ENCODE results near the gene RIC8A.

RIC8A gene

DNA sequence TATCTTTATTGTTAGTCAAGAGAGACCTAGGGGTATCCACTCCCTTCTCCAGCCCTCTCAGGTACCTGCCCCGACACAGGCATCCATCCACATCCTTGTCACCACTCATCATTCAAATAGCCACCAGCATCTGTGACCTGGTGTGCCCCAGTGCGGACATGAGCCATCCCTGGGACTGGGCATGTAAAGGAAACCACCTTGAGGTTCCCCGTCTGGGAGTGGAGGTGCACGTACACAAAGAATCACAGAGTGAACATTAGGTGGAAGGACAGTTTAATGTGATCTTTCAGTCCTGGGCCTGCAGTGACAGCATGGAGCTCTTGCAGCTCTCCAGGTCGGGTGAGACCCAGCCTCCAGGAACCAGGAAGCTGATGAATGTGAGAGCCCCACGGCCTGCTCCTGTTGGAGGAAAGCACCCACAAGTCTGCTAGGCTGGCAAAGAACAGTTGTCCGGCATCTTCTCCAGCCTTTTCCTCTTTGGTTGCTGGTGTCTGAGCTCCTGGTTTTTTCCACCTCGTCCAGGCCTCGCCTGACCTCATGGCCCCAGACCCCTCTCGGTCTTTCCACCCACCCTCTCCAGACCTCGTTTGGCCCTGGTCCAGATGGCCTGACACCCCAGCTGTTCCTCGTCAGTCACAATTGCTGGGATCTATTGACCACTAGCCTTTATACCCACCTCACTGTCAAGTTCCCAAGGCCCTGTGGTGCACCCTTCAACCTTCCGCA, 45.8 kb downstream of the RIC8A start:
- Histone ChIP-seq H3K9me3 (ENCODE audit: control insufficient read depth, insufficient read depth, low read depth, low read length) (no peaks in the 10 kb centered on the region), H3K27ac (ENCODE audit: low read depth, low read length) (no peak overlapping the region), H3K27me3 (ENCODE audit: control insufficient read depth, insufficient read depth, low read length) (no peaks in the 10 kb centered on the region), H3K4me1 (ENCODE audit: control insufficient read depth, insufficient read depth, low read length) (peaks cover 3% of the 10 kb centered on the region; the same call in 1 of the 2 replicates), H3K36me3 (ENCODE audit: control insufficient read depth, insufficient read depth, low read length) (peaks cover 50% of the 10 kb centered on the region), H3K4me3 (ENCODE audit: low read depth, low read length) (no peak overlapping the region), H3K9ac (ENCODE audit: low read length) (no peak overlapping the region)

- Histone ChIP-seq H3K4me3 (ENCODE audit: low read depth, low read length) (no peak overlapping the region), H3K27me3 (ENCODE audit: control insufficient read depth, insufficient read depth, low read length) (no peaks in the 10 kb centered on the region), H3K36me3 (ENCODE audit: control insufficient read depth, insufficient read depth, low read length) (peaks cover 45% of the 10 kb centered on the region), H3K27ac (ENCODE audit: low read depth, low read length) (no peak overlapping the region), H3K9ac (ENCODE audit: low read length) (no peak overlapping the region), H3K9me3 (ENCODE audit: control insufficient read depth, insufficient read depth, low read depth, low read length) (no peaks in the 10 kb centered on the region), H3K4me1 (ENCODE audit: control insufficient read depth, insufficient read depth, low read length) (peaks cover 3% of the 10 kb centered on the region; the same call in 1 of the 2 replicates)
Measured at GRCh38 chr11:253886-254270, 46.4 kb downstream of the RIC8A start.

DNA sequence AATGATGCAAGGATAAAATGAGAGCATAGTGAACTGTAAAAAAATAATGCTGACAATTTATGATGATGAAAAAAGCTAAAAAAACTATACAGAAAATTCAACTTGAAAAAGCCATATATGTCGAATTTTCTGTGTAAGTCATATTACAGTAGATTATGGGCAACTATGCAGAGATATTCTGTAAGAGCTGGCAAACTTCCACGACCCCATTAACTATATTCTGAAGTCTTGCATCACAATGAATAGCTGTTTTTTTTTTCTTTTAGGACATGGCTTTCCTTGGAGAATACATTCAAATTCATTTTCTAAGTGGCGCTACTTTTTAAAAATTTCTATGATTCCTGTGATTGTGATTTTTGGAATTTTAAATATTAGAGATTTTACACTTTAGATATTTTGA, 47.7 kb downstream of the RIC8A start:
- Histone ChIP-seq H3K36me3 (ENCODE audit: control insufficient read depth, insufficient read depth, low read length) (peaks cover 36% of the 10 kb centered on the region), H3K4me3 (ENCODE audit: low read depth, low read length) (no peak overlapping the region), H3K4me1 (ENCODE audit: control insufficient read depth, insufficient read depth, low read length) (peaks cover 3% of the 10 kb centered on the region; the same call in 1 of the 2 replicates), H3K27me3 (ENCODE audit: control insufficient read depth, insufficient read depth, low read length) (no peaks in the 10 kb centered on the region), H3K9ac (ENCODE audit: low read length) (no peak overlapping the region), H3K27ac (ENCODE audit: low read depth, low read length) (no peak overlapping the region), H3K9me3 (ENCODE audit: control insufficient read depth, insufficient read depth, low read depth, low read length) (no peaks in the 10 kb centered on the region)

- Histone ChIP-seq H3K36me3 (ENCODE audit: control insufficient read depth, insufficient read depth, low read length) (peaks cover 31% of the 10 kb centered on the region), H3K9ac (ENCODE audit: low read length) (no peak overlapping the region), H3K9me3 (ENCODE audit: control insufficient read depth, insufficient read depth, low read depth, low read length) (no peaks in the 10 kb centered on the region), H3K4me1 (ENCODE audit: control insufficient read depth, insufficient read depth, low read length) (peaks cover 3% of the 10 kb centered on the region; the same call in 1 of the 2 replicates), H3K4me3 (ENCODE audit: low read depth, low read length) (no peak overlapping the region), H3K27me3 (ENCODE audit: control insufficient read depth, insufficient read depth, low read length) (no peaks in the 10 kb centered on the region), H3K27ac (ENCODE audit: low read depth, low read length) (no peak overlapping the region)
Measured at GRCh38 chr11:255816-256215, 48.3 kb downstream of the RIC8A start.

DNA sequence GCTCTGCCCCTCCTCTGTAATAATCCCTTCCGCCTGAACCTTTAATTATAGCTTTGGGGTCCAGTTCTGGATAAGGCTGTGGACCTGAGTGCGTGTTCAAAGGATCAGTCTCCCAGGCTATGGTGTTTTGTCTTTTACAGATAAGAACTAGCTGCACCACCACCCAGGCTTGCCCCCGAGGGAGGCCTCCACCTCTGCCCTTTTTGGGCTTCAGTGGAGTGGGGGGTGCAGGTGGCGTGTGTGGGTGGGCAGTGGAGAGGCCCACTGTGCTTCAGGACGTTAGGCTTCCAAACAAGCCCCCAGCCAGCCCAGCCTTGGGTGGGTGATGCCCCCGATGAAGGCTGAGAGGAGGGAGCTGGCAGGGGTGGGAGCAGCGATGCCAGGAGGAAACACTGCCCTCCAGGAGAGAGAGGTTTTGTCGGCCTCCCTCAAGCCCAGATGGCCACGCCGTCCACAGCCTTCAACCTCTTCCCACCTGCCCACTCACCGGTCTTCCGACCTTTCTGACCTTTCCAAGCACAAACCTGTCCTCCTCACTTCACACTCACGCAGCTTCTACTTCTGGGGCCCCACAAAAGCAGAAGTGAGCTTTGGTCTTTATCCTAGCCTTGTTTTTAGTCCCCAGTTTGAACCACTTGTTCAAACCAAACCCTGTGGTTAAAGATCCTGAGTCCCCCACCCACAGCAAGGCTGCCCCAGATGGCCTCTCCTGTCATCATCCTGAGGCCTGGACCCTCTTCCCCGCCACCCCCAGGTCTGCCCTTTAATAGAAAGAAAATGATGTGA, 49.6 kb downstream of the RIC8A start:
- Histone ChIP-seq H3K9me3 (ENCODE audit: control insufficient read depth, insufficient read depth, low read depth, low read length) (peaks cover 5% of the 10 kb centered on the region; the same call in 1 of the 2 replicates), H3K9ac (ENCODE audit: low read length) (peak overlapping the region; percentile 5), H3K27ac (ENCODE audit: low read depth, low read length) (no peak overlapping the region), H3K36me3 (ENCODE audit: control insufficient read depth, insufficient read depth, low read length) (peaks cover 18% of the 10 kb centered on the region), H3K27me3 (ENCODE audit: control insufficient read depth, insufficient read depth, low read length) (no peaks in the 10 kb centered on the region), H3K4me1 (ENCODE audit: control insufficient read depth, insufficient read depth, low read length) (no peaks in the 10 kb centered on the region), H3K4me3 (ENCODE audit: low read depth, low read length) (no peak overlapping the region)

DNA sequence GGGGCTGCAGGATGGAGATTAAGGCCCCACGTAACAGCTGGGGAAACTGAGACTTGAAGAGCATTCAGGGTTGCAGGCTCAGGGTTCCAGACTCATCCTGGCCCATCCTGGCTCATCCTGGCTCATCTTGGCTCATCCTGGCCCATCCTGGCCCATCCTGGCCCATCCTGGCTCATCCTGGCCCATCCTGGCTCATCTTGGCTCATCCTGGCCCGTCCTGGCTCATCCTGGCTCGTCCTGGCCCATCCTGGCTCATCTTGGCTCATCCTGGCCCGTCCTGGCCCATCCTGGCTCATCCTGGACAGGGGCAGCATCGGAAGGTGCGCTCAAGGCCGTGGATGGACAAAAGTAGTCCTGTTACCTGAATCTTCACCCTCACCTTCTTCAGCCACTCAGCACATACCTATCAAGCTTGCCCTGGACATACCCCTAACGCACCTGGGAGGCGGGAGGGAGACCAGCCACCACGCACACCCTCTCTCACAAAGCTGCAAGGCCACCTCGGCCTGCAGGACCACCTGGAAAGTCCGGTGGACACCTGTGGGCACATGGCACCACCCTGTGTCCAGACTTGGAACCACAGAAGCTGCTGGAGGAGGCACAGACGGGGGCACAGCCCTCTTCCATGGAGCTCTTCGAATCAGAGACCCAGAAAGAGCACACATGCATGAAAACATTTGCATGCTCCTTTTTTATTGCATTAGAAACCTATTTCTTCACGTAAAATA, 50.4 kb downstream of the RIC8A start:
- Histone ChIP-seq H3K36me3 (ENCODE audit: control insufficient read depth, insufficient read depth, low read length) (peaks cover 10% of the 10 kb centered on the region), H3K27ac (ENCODE audit: low read depth, low read length) (no peak overlapping the region), H3K27me3 (ENCODE audit: control insufficient read depth, insufficient read depth, low read length) (no peaks in the 10 kb centered on the region), H3K9ac (ENCODE audit: low read length) (no peak overlapping the region), H3K4me3 (ENCODE audit: low read depth, low read length) (no peak overlapping the region), H3K9me3 (ENCODE audit: control insufficient read depth, insufficient read depth, low read depth, low read length) (peaks cover 7% of the 10 kb centered on the region; the same call in 1 of the 2 replicates), H3K4me1 (ENCODE audit: control insufficient read depth, insufficient read depth, low read length) (no peaks in the 10 kb centered on the region)

DNA sequence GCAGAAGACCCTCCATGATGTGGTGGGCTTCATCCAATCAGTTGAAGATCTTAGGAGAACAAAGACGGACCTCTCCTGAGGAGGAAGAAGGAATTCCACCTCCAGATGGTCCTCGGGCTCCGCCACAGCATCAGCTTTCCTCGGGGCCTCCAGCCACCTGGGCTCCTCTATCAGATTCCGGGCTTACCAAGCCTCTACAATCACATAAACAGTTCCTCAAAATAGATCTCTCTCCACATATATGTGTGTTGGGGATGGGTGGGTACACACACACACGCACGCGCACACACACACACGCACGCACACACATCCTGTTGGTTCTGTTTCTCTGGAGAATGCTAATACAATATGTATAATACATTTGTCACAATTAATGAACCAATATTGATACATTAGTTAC, 51.9 kb downstream of the RIC8A start:
- Histone ChIP-seq H3K4me1 (ENCODE audit: control insufficient read depth, insufficient read depth, low read length) (no peaks in the 10 kb centered on the region), H3K9me3 (ENCODE audit: control insufficient read depth, insufficient read depth, low read depth, low read length) (peaks cover 7% of the 10 kb centered on the region; the same call in 1 of the 2 replicates), H3K27me3 (ENCODE audit: control insufficient read depth, insufficient read depth, low read length) (no peaks in the 10 kb centered on the region), H3K36me3 (ENCODE audit: control insufficient read depth, insufficient read depth, low read length) (no peaks in the 10 kb centered on the region), H3K4me3 (ENCODE audit: low read depth, low read length) (no peak overlapping the region), H3K27ac (ENCODE audit: low read depth, low read length) (no peak overlapping the region), H3K9ac (ENCODE audit: low read length) (no peak overlapping the region)

GRCh38 chr11:261624-262023, 54.1 kb downstream of the RIC8A start:
- Histone ChIP-seq H3K36me3 (ENCODE audit: control insufficient read depth, insufficient read depth, low read length) (no peaks in the 10 kb centered on the region), H3K4me3 (ENCODE audit: low read depth, low read length) (no peak overlapping the region), H3K4me1 (ENCODE audit: control insufficient read depth, insufficient read depth, low read length) (no peaks in the 10 kb centered on the region), H3K27me3 (ENCODE audit: control insufficient read depth, insufficient read depth, low read length) (no peaks in the 10 kb centered on the region), H3K9ac (ENCODE audit: low read length) (no peak overlapping the region), H3K9me3 (ENCODE audit: control insufficient read depth, insufficient read depth, low read depth, low read length) (peaks cover 13% of the 10 kb centered on the region; the same call in 1 of the 2 replicates), H3K27ac (ENCODE audit: low read depth, low read length) (no peak overlapping the region)
